Right atrium auricular region (tissue), 2 donors: ENCODE measurements around the gene PGBD4. TPM values are rescaled to one million over a fixed set of nuclear protein-coding genes. Genes with fewer than 3 reads are reported as not detected.

Experiments
- DNase-seq: peaks from one replicate; pipeline ENCODE4 v3.0.0-alpha.2; 2019; ENCODE audit warnings: low spot score
- H3K27ac ChIP-seq, 2 donors: fragments of 200-600 bp; sonication (generic); 1 replicate in 1 of 2; 2 replicates in 1 of 2; pipeline ENCODE4 v1.5.1; 2016 to 2019
- H3K27me3 ChIP-seq, 2 donors: fragments of 200-600 bp; sonication (generic); one replicate each; pipeline versions ENCODE4 v1.5.1 to v1.6.0; 2017 to 2019
- H3K36me3 ChIP-seq: fragments of 200-600 bp; sonication (generic); one replicate; pipeline ENCODE4 v1.5.1; 2016
- H3K4me1 ChIP-seq, 2 donors: fragments of 200-600 bp; sonication (generic); one replicate each; pipeline versions ENCODE4 v1.5.1 to v1.6.0; 2017 to 2019
- H3K4me3 ChIP-seq, 2 donors: fragments of 200-600 bp; sonication (generic); 1 replicate in 1 of 2; 2 replicates in 1 of 2; pipeline ENCODE4 v1.5.1; 2017 to 2019; ENCODE audit warnings: mild to moderate bottlenecking in 1 of 2, moderate library complexity in 1 of 2
- H3K9me3 ChIP-seq, 2 donors: fragments of 200-600 bp; sonication (generic); one replicate each; pipeline ENCODE4 v1.5.1; 2019
- total RNA-seq, 2 donors: library from RNA; depleted of rRNA; stranded (reverse); fragments of >200 nt; gene quantifications; one replicate each; pipeline ENCODE4 v1.1.0, GENCODE V29; 2016
- TF ChIP-seq, protein P1 (sequence below), 2 donors: fragments of 200-600 bp; sonication (generic); IDR thresholded peaks; one replicate each; pipeline ENCODE4 v1.5.1; 2019; ENCODE audit warnings: antibody characterized with exemption in 2 of 2

The PGBD4 gene
- total RNA-seq, 2 donors from 2014 or later: 2.0 to 2.3 TPM

DNA sequence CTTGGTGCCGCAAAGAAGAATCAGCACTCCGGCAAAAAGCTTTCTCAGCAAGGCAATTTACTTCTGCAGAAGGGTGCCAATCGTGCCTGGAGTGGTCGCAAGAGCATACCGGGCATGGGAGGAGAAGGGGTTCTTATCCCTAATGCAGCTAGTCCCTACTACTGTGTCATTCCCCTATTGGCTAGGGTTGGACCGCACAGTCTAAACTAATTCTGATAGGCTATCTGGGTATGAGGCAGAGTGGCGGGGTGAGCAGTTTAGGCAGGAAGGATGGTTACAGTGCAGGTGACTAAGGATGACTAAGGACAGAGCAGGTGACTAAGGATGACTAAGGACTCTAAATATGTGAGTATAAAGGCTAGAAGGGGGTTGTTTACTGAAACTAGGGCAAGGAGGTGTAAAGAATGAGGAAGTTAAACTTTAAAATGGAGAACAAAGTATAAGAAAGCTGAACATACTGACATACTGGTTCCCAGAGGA is 52.9 kb downstream of the PGBD4 start:
- H3K4me3 ChIP-seq: no peak overlapping the region
- peaks cover 0 to 8% of the 10 kb centered on the region in 2 donors for H3K9me3 ChIP-seq
- no peak overlapping the region for H3K27ac ChIP-seq
- peaks cover 33% of the 10 kb centered on the region for H3K36me3 ChIP-seq
- no peaks in the 10 kb centered on the region for H3K27me3 ChIP-seq
- no peak for DNase-seq
- H3K4me1 ChIP-seq: no peaks in the 10 kb centered on the region
- TF ChIP-seq, protein P1, sequence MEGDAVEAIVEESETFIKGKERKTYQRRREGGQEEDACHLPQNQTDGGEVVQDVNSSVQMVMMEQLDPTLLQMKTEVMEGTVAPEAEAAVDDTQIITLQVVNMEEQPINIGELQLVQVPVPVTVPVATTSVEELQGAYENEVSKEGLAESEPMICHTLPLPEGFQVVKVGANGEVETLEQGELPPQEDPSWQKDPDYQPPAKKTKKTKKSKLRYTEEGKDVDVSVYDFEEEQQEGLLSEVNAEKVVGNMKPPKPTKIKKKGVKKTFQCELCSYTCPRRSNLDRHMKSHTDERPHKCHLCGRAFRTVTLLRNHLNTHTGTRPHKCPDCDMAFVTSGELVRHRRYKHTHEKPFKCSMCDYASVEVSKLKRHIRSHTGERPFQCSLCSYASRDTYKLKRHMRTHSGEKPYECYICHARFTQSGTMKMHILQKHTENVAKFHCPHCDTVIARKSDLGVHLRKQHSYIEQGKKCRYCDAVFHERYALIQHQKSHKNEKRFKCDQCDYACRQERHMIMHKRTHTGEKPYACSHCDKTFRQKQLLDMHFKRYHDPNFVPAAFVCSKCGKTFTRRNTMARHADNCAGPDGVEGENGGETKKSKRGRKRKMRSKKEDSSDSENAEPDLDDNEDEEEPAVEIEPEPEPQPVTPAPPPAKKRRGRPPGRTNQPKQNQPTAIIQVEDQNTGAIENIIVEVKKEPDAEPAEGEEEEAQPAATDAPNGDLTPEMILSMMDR (IDR thresholded peaks at IDR 0.05): no peak

DNA sequence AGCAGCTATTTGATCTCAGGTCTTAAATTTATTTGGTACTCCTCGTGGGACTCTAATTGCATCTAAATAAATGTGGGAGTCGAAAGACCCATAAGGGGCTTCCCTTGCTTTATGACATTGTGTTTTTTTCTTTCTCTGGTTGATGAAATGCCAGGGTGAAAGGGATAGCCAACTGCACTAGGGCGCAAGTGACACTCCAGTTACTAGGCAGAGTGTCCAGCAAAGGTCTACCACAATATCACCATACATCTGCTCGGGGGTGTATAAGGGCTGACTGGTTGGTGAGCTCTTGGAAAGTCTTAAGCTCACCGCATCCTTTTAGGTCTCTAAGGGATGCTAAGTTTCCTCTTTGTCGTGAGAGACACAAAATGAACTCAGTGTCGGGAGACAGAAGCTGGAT is 54.0 kb downstream of the PGBD4 start:
- DNase-seq: no peak
- Histone ChIP-seq H3K9me3 (peaks cover 0 to 8% of the 10 kb centered on the region in 2 donors), H3K4me1 (no peaks in the 10 kb centered on the region), H3K27ac (no peak overlapping the region), H3K36me3 (peaks cover 27% of the 10 kb centered on the region), H3K4me3 (no peak overlapping the region), H3K27me3 (no peaks in the 10 kb centered on the region)
- TF ChIP-seq, protein P1 (IDR thresholded peaks at IDR 0.05): no peak

Other genes with a start within 250 kb of the PGBD4 start
- not detected for gene CHRM5, start 133.6 kb upstream of the PGBD4 start, total RNA-seq
- 10 to 100 TPM; 12.9 to 18.9 TPM for gene AVEN, start 62.9 kb upstream of the PGBD4 start, total RNA-seq
- gene EMC7, start 221 bp upstream of the PGBD4 start, total RNA-seq: 10 to 100 TPM; 47.5 to 50.1 TPM
- 10 to 100 TPM; 17.7 to 17.8 TPM for gene KATNBL1, start 108.0 kb downstream of the PGBD4 start, total RNA-seq
- 100 to 1,000 TPM; 120 TPM for gene EMC4, start 122.9 kb downstream of the PGBD4 start, total RNA-seq
- gene SLC12A6, start 235.7 kb downstream of the PGBD4 start, total RNA-seq: 10 to 100 TPM; 21.1 to 21.6 TPM
- gene NOP10, start 241.1 kb downstream of the PGBD4 start, total RNA-seq: 100 to 1,000 TPM; 115 to 120 TPM
- not detected for gene NUTM1, start 241.2 kb downstream of the PGBD4 start, total RNA-seq